OCI-LY3 (cell line): ENCODE measurements around the gene CPXM2.

ENCODE experiments used
- H2AFZ ChIP-seq: fragments of 200-600, 300-600 bp; shearing (Covaris generic); 2 replicates; pipeline ENCODE4 v1.6.0; 2014; ENCODE audit warnings: antibody characterized with exemption, low read depth, low read length
- H3K27ac ChIP-seq: fragments of 200-600, 300-600 bp; sonication (generic); 2 replicates; pipeline ENCODE4 v1.5.1; 2014; ENCODE audit warnings: mild to moderate bottlenecking, low read length, moderate library complexity, mixed read lengths
- H3K27me3 ChIP-seq: fragments of 200-600, 300-600 bp; sonication (generic); 2 replicates; pipeline ENCODE4 v1.6.1; 2014; ENCODE audit warnings: low read depth, low read length, mixed read lengths
- H3K36me3 ChIP-seq: fragments of 200-600, 300-600 bp; sonication (generic); replicated peaks from 2 replicates; pipeline ENCODE3; 2014; ENCODE audit warnings: low read depth, low read length, mixed read lengths
- H3K4me1 ChIP-seq: fragments of 300-600, 200-600 bp; sonication (generic); 2 replicates; pipeline ENCODE4 v1.6.1; 2014; ENCODE audit warnings: low read length, mixed read lengths
- H3K4me2 ChIP-seq: fragments of 200-600, 300-600 bp; sonication (generic); 2 replicates; pipeline ENCODE4 v1.6.1; 2014; ENCODE audit warnings: low read length, mixed read lengths
- H3K4me3 ChIP-seq: fragments of 300-600, 200-600 bp; sonication (generic); 2 replicates; pipeline ENCODE4 v1.5.1; 2014; ENCODE audit warnings: antibody characterized with exemption, mild to moderate bottlenecking, low read length, moderate library complexity
- H3K79me2 ChIP-seq: fragments of 300-600, 200-600 bp; shearing (Covaris generic); 2 replicates; pipeline ENCODE4 v1.6.1; 2014; ENCODE audit warnings: mild to moderate bottlenecking, low read length, mixed read lengths
- H3K9ac ChIP-seq: fragments of 300-600, 200-600 bp; shearing (Covaris generic); 2 replicates; pipeline ENCODE4 v1.6.0; 2014; ENCODE audit warnings: mild to moderate bottlenecking, low read length, moderate library complexity
- H3K9me3 ChIP-seq: fragments of 200-600, 300-600 bp; shearing (Covaris generic); 2 replicates; pipeline ENCODE4 v1.6.1; 2014; ENCODE audit warnings: low read length, mixed read lengths; ENCODE audit not compliant: insufficient read depth
- H4K20me1 ChIP-seq: fragments of 200-600, 300-600 bp; sonication (generic); 2 replicates; pipeline ENCODE4 v1.6.1; 2016; ENCODE audit warnings: low read length, mixed read lengths; ENCODE audit not compliant: insufficient read depth
- EZH2phosphoT487 ChIP-seq: fragments of 200-600 bp; shearing (Covaris generic); IDR thresholded peaks from 2 replicates; pipeline ENCODE4 v1.6.1; 2018; ENCODE audit warnings: antibody characterized with exemption, mixed run types, low read depth
- TF ChIP-seq, protein P1 (sequence below): fragments of 200-600, 300-600 bp; sonication (generic); IDR thresholded peaks from 2 replicates; pipeline ENCODE4 v1.5.1; 2014; ENCODE audit warnings: antibody characterized with exemption, low read length, low read depth

The CPXM2 gene

DNA sequence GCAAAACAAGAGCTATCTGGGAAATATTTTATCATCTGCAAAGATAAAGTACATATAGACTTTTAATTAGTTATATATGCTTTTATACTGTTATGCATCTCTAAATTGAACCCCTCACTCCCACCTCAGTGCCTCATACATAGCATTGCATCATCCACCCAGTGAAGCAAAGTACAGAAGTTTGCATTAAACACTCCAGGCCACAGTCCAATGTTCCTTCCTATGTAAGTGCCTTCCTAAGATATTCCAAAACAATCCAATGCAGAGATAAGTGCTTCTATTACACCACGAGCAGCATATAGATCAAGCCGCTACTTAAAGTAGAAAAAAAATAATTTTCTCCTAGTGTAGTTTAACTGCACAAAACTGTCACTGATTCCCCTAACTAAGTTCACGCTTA is 3.4 kb downstream of the CPXM2 start:
- Histone ChIP-seq H3K79me2 (no peaks in the 10 kb centered on the region), H3K4me1 (no peaks in the 10 kb centered on the region), H3K4me2 (no peak overlapping the region), H3K36me3 (no peaks in the 10 kb centered on the region), H3K4me3 (no peak overlapping the region), H3K9me3 (no peaks in the 10 kb centered on the region), H4K20me1 (no peaks in the 10 kb centered on the region), H2AFZ (no peak overlapping the region), H3K9ac (no peak overlapping the region), H3K27ac (no peak overlapping the region), H3K27me3 (no peaks in the 10 kb centered on the region)
- no peak for TF ChIP-seq EZH2phosphoT487
- TF ChIP-seq, protein P1, sequence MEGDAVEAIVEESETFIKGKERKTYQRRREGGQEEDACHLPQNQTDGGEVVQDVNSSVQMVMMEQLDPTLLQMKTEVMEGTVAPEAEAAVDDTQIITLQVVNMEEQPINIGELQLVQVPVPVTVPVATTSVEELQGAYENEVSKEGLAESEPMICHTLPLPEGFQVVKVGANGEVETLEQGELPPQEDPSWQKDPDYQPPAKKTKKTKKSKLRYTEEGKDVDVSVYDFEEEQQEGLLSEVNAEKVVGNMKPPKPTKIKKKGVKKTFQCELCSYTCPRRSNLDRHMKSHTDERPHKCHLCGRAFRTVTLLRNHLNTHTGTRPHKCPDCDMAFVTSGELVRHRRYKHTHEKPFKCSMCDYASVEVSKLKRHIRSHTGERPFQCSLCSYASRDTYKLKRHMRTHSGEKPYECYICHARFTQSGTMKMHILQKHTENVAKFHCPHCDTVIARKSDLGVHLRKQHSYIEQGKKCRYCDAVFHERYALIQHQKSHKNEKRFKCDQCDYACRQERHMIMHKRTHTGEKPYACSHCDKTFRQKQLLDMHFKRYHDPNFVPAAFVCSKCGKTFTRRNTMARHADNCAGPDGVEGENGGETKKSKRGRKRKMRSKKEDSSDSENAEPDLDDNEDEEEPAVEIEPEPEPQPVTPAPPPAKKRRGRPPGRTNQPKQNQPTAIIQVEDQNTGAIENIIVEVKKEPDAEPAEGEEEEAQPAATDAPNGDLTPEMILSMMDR, result no peak

DNA sequence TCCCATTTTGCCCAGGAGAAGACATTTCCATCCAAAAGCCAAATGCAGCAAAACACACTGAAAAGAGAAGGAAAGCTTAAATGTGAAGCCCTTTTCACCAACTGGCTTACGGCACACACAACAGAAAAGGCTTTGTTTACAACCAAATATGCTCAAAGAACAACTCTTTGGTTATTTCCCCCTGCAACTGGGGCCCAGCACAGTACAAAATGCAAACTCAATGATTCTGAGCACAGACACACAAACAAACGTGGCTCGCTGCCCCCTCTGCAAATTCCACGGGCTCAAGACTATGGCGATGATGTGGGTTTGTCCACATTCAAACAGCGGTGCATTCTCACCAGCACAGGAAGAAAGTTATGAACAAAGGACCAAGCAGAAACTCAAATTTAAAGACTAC is 5.3 kb downstream of the CPXM2 start:
- no peaks in the 10 kb centered on the region for H4K20me1 ChIP-seq
- H3K27ac ChIP-seq, result no peak overlapping the region
- H3K36me3 ChIP-seq, result no peaks in the 10 kb centered on the region
- no peaks in the 10 kb centered on the region for H3K27me3 ChIP-seq
- no peaks in the 10 kb centered on the region for H3K4me1 ChIP-seq
- TF ChIP-seq, protein P1, result no peak
- no peak for TF ChIP-seq EZH2phosphoT487
- no peak overlapping the region for H3K4me2 ChIP-seq
- no peak overlapping the region for H2AFZ ChIP-seq
- no peaks in the 10 kb centered on the region for H3K9me3 ChIP-seq
- H3K79me2 ChIP-seq, result no peaks in the 10 kb centered on the region
- no peak overlapping the region for H3K4me3 ChIP-seq
- H3K9ac ChIP-seq, result no peak overlapping the region

DNA sequence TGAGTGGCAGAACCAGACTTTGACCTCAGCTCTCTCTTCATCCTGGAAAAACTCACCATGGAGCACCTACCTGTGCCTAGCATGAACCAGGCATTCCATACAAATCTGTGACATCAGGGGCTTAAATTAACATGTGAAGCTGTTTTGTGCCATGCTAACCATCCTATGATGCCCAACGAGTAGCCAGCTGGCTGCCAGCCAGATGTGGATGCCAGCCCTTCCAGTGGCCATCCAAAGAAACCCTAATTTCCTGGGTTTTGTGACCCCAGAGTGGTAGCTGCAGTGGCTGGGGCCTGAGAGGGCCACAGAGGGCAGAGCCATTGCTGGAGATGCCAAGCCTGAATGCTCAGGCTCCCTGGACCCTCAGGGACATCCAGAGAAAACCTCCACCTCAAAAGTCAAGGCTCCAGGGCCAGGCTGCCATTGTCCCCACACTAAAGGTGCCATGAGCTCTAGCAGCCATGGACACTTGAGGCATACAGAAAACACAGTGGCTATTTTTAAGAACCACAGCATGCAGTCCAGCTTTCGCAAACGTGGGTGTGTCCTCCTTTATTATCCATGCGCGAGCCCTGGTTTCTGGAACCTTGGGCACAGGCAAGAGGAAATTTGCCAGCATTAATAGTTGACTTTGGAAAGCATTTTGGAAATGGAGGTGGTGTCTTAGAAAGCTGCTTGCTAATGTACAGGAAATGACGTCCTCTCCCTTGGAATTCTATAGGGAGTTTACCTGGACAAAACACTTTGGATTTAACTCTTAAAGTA is 6.0 kb downstream of the CPXM2 start:
- no peaks in the 10 kb centered on the region for H3K36me3 ChIP-seq
- no peak overlapping the region for H3K9ac ChIP-seq
- TF ChIP-seq, protein P1, result no peak
- TF ChIP-seq EZH2phosphoT487, result no peak

DNA sequence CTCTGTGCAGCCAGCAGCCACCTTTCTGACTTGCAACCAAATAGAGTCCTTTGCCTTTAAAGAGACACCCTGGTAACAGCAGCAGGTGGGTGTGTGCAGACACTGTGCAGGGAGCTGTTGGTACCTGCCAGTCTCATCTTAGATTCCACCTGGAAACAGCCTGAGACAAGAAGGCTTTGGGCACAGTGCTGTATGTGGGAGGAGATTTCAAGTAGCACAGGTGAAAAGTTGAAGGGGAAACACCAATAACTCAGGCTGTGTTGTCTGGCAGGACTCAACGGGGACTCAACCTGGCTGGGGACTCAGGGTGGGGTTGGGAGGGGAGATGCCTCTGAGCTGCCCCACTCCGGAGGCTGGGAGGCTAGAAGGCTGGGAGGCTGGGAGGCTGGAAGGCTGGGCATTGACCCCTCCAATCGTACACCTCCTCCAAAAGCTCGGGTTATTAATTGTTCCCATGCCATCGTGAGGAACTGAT is 6.7 kb downstream of the CPXM2 start:
- Histone ChIP-seq H3K9ac (no peak overlapping the region), H3K79me2 (no peaks in the 10 kb centered on the region), H3K27ac (no peak overlapping the region), H3K4me3 (no peak overlapping the region), H4K20me1 (no peaks in the 10 kb centered on the region), H2AFZ (no peak overlapping the region), H3K36me3 (no peaks in the 10 kb centered on the region), H3K4me2 (no peak overlapping the region), H3K4me1 (no peaks in the 10 kb centered on the region), H3K27me3 (no peaks in the 10 kb centered on the region), H3K9me3 (no peaks in the 10 kb centered on the region)
- TF ChIP-seq EZH2phosphoT487, result no peak
- TF ChIP-seq, protein P1, result no peak

More for the DNA sequence above, 6.0 kb downstream of the CPXM2 start:
- no peaks in the 10 kb centered on the region for H3K4me1 ChIP-seq
- no peak overlapping the region for H3K4me2 ChIP-seq
- no peaks in the 10 kb centered on the region for H3K79me2 ChIP-seq
- H3K4me3 ChIP-seq, result no peak overlapping the region
- H3K9me3 ChIP-seq, result no peaks in the 10 kb centered on the region
- no peaks in the 10 kb centered on the region for H3K27me3 ChIP-seq
- H3K27ac ChIP-seq, result no peak overlapping the region
- H2AFZ ChIP-seq, result no peak overlapping the region
- H4K20me1 ChIP-seq, result no peaks in the 10 kb centered on the region
